Effector CD4-positive, alpha-beta T cell (primary cell): Measurements from ENCODE around the gene FBXO45.
"Not testable (repeated sequence)": the region's sequence is repeated elsewhere in the genome, so short reads cannot be mapped to it uniquely, and the experiment has no call there.

Experiments used
- DNase-seq: peaks from one replicate; pipeline ENCODE4 v3.0.0-alpha.2; 2020

The FBXO45 gene

GRCh38 chr3:196620161-196620604, 51.7 kb downstream of the FBXO45 start:
- no peak for DNase-seq

DNA sequence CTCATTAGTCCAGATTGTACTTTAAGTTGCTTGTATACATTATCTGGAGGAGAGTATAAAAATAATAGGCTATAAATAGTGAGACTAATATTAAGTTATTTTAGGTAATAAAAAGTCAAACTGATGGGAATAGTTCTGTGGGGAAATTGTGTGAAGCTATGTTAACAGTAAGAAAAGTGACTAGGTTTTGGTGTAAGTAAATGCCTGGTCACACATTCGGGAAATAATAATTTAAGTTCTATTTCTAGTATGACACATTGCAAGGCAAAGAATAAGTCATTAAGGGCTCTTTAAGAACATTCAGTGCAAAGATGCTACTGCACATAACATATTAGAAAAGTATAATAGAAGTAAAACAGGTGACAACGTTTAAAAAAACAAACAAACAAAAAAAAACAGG, 52.2 kb downstream of the FBXO45 start:
- no peak for DNase-seq

GRCh38 chr3:196621611-196622010, 53.2 kb downstream of the FBXO45 start:
- DNase-seq = no peak

- DNase-seq = no peak
Measured at GRCh38 chr3:196624067-196624790, 55.8 kb downstream of the FBXO45 start.

- no peak for DNase-seq
Measured at GRCh38 chr3:196624907-196625306, 56.4 kb downstream of the FBXO45 start.

DNA sequence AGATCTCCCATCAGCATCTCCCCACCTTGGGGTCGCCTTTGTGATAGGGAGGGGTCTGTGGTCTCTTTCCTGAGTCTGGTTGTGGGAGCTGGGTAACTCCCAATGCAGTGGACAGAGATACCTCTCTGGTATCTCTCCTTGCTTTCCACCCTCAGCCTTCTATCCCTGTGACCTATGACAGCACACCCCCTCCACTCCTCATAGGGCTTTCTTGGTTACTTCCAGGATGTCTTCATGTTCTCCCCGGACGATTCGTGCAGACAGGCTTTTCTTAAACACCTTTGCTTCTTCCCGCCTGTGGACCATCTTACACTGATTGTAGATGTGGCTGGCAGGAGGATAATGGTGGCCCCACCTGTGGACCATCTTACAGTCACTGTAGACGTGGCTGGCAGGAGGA, 56.9 kb downstream of the FBXO45 start:
- DNase-seq = no peak

DNA sequence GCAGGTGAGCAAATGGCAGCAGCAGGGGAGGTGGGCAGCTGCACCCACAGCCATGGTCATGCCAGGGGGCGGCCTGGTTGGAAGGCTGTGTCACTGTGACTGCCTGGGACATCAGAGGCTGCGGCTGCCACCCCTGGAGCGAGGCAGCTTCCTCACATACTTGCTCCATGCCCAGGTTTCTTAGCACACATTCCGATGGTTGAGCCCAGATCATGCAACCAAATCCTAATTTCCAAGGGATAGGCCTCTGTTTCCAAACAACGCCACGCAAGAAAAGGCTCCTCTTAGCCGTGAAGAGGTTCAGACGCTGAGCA, 59.4 kb downstream of the FBXO45 start:
- DNase-seq = no peak

- DNase-seq = no peak
Measured at GRCh38 chr3:196629228-196629627, 60.8 kb downstream of the FBXO45 start.

DNA sequence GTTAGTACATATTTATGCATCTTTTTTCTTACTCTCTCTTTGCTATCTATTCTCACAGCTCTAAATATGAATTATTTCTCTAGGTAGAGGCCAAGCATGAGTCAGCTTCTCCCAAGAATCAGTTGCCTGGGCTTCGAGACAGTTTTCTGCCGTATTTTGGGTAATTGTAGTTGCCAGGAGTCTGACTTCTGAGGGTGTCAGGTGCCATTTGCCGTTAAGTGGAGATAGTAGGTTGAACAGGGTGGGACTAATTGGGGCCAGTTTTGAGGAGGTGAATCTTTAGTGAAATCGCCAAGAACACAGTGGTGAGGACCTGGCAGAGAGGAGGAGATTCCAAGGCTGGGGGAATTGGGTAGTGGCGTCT, 63.2 kb downstream of the FBXO45 start:
- DNase-seq = peak; percentile 17

DNA sequence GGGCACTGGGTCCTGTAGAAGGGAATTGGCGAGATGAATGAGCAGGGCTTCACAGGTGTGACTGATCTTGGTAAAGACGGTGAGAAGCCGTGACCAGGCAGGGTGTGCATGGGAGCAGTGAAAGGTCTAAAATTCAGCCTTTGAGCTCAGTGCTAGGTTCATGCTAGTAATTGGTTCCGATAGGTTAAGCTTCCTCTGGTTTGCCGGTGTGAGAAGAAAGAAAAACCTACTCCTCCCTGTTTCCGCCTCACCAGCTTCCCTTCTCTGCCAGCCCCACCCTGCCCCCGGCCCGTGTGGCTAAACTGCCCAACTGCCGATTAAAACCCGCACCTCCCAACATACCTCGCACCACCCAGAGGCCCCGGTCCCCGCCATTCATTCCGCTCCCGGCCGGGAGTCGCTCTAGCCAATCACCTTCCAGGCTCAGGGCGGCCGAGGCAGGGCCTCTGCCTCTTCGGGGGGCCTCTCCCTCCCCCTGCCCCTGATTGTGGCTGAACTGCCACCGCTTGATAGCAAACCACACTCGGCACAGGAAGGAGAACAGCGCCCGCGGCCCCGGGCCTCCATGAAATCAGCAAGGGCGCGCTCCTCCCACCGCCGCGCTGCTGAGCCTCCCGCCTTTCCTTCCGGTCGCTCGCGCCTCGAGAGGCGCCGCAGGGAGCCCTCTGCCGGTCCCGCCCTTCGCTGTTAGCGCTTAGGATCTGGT, 63.7 kb downstream of the FBXO45 start:
- peak; percentile 80 for DNase-seq

- no peak for DNase-seq
Measured at GRCh38 chr3:196633555-196634151, 65.2 kb downstream of the FBXO45 start.

- DNase-seq = no peak
Measured at GRCh38 chr3:196634224-196634623, 65.8 kb downstream of the FBXO45 start.

GRCh38 chr3:196634829-196635228, 66.4 kb downstream of the FBXO45 start:
- no peak for DNase-seq

GRCh38 chr3:196636369-196637349, 68.2 kb downstream of the FBXO45 start:
- no peak for DNase-seq

DNA sequence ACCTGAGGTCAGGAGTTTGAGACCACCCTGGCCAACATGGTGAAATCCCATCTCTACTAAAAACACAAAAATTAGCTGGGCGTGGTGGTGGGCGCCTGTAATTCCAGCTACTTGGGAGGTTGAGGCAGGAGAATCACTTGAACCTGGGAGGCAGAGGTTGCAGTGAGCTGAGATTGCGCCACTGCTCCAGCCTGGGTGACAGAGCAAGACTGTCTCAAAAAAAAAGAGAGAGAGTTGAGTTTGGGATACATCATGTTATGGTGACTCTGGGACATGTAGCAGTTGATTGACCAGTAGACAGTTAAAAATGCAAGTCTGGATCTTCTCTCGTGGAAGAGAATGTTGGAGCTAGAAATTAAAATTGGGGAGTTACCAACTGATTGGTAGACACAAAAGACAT, 69.5 kb downstream of the FBXO45 start:
- DNase-seq = not testable (repeated sequence)
